GM10266 (cell line): ENCODE measurements around the gene PAK4.

ENCODE experiments used
- DNase-seq: peaks from one replicate; pipeline ENCODE4 v3.0.0; 2012; ENCODE audit errors: extremely low spot score
- TF ChIP-seq, protein P1 (sequence below): IDR thresholded peaks from 2 replicates; pipeline ENCODE4 v1.5.1; 2012; ENCODE audit warnings: mild to moderate bottlenecking, low read depth; ENCODE audit not compliant: control insufficient read depth, insufficient read depth; ENCODE audit errors: missing control alignments

The PAK4 gene

DNA sequence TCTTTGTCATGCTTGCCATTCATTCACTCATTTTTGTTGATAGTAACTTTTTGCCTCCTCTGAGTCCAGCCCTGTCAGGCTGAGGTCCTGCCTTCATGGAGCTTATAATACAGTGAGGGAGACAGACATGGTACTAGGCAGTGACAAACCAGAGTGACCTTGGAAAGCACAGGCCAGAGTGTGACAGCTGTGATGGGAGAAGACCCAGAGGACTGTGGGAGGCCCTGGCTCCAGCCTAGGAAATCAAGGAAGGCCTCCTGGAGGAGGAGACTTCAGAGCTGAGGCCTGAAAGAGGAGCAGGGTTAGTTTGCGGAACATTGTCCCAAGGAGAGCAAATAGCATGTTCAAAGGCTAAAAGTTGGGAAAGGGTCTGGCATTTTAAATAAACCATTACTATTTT, 20.5 kb downstream of the PAK4 start:
- TF ChIP-seq, protein P1, sequence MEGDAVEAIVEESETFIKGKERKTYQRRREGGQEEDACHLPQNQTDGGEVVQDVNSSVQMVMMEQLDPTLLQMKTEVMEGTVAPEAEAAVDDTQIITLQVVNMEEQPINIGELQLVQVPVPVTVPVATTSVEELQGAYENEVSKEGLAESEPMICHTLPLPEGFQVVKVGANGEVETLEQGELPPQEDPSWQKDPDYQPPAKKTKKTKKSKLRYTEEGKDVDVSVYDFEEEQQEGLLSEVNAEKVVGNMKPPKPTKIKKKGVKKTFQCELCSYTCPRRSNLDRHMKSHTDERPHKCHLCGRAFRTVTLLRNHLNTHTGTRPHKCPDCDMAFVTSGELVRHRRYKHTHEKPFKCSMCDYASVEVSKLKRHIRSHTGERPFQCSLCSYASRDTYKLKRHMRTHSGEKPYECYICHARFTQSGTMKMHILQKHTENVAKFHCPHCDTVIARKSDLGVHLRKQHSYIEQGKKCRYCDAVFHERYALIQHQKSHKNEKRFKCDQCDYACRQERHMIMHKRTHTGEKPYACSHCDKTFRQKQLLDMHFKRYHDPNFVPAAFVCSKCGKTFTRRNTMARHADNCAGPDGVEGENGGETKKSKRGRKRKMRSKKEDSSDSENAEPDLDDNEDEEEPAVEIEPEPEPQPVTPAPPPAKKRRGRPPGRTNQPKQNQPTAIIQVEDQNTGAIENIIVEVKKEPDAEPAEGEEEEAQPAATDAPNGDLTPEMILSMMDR: no peak
- no peak for DNase-seq

DNA sequence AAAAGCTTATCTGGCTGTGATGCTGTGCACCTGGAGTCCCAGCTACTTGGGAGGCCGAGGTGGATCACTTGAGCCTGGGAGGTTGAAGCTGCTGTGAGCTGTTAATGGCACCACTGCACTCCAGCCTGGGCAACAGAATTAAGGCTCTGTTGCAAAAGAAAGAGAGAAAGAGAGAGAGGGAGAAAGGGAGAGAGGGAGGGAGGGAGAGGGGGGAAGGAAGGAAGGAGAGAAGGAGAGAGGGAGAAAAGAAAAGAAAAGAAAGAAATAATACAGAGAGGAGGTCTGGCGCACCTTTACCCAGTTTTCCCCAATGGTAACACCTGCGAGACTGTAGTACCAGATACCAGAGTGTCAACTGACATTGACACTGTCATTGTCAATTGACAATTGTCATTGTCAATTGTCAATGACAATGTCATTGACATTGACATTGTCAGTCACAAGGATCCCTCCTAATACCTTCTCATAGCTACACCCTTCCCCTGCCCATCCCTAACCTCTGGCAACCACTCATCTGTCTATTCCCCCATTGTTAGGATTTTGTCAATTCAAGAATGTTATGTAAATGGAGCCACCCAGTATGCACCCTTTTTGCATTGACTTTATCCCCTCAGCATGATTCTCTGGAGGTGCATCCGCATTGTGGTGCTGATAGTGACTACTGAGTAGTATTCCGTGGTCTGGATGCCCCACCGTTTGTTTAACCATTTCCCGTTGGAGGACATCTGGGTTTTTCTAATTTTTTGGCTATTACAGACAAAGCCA, 21.3 kb downstream of the PAK4 start:
- TF ChIP-seq, protein P1: no peak
- no peak for DNase-seq

DNA sequence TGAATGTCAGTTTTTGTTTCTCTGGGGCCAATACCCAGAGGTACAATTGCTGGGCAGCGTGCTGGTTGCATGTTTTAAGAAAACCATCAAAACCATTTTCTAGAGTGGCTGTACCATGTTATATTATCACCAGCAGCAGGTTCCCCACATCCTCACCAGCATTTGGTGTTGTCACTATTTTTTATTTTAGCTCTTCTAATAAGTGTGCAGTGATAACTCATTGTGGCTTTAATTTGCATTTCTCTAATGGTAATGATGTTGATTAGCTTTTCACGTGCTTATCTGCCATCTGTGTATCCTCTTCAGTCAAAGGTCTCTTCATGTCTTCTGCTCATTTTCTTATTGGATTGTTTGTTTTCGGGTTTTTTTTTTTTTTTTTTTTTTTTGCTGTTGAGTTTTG, 21.9 kb downstream of the PAK4 start:
- TF ChIP-seq, protein P1: no peak

DNA sequence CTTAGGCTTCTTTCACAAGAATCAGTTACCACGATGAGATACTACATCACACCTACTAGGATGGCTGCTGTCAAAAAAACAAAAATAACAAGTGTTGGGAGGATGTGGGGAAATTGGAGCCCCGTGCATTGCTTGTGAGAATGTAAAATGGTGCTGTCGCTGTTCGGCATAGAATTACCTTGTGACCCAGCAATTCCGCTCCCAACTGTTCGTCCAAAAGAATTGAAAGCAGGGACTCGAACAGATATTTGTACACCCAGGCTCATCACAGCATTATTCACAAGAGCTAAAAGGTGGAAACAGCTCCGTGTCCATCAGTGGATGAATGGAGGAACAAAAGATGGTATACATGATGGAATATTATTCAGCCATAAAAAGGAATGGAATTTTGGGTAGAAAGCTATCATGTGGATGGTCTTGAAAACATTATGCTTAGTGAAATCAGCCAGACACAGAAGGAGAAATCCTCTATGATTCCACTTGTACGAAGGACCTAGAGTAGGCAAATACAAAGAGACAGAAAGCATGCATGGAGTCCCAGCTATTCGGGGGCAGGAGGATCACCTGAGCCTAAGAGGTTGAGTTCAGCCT, 23.4 kb downstream of the PAK4 start:
- DNase-seq: no peak
- TF ChIP-seq, protein P1: no peak

More for the DNA sequence above, 21.9 kb downstream of the PAK4 start:
- no peak for DNase-seq

DNA sequence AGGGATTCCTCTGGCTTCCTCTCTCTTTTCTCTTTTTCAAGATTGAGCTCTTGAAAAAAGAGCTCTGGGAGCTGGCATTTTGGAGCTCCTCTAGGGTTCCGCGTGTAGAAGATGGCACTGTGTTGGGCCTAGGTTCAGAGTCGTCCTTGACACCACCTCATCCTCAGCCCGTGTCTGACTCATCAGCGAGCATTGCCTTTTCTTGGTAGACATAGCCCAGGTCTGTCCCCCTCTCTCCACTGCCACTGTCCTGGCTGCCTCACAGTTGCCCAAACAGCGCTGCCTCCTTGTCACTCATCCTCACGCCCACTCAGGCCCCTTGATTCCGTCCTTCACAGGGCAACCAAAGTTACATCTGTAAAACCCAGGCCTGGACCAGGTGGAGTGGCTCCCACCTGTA, 24.6 kb downstream of the PAK4 start:
- DNase-seq: no peak
- TF ChIP-seq, protein P1: no peak

DNA sequence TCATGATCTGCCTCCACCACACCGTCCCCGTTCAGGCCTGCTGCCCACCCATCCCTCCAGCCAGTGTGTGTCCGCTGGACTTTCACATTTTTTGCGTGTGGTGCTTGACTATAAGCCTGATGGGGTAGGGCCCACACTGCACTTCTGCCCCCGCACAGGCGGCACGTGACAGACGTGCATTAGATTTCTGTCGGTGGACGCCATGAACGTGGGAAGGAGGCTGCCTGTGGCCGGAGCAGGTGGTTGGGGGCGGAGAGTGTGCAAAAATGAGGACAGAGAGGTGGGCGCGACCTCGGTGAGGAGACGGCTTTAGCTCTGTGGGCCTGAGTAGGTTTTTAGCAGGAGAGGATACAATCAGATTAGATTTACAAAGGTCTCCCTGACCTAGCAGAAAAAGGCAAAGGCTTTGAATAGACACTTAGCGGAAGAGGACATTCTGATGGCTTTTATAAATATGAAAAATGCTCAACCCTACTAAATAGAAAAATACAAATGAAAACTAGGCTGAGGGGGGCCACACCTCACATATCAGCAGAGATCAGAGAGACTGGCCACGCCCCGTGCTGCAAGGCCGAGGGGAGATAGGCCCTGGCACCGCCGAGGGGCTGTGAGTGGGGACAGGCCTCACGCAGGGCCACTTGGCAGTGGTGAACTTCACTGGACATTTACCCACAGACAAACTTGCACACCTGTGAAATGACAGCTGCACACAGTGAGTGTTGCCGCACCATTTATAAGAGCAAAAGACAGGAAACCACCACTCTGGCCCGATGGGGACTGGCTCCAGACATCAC, 25.4 kb downstream of the PAK4 start:
- TF ChIP-seq, protein P1: no peak
- DNase-seq: no peak
